ENCODE measurements around the gene FOXP1. TPM values are rescaled to one million over a fixed set of nuclear protein-coding genes. Genes with fewer than 3 reads are reported as not detected.

FOXP1 gene
- total and polyA plus RNA-seq, 4 donors = 4.9 to 35.4 (median 32.0) TPM

GRCh38 chr3:71207632-71208031, 375.9 kb downstream of the FOXP1 start:
- 37% methylated on average over 3 of the region's 3 CpGs for WGBS
- peak overlapping the region; percentile 74 to 87 for H3K27ac ChIP-seq (ENCODE audit: low read depth in 1 of 2, low read length in 2 of 2)
- H3K9me3 ChIP-seq (ENCODE audit: control insufficient read depth in 4 of 4, low read length in 3 of 4) = no peaks in the 10 kb centered on the region

More at GRCh38 chr3:71207632-71208031, 375.9 kb downstream of the FOXP1 start:
- Histone ChIP-seq H3K27me3 (ENCODE audit: control insufficient read depth in 4 of 4, insufficient read depth in 4 of 4, low read length in 3 of 4) (no peaks in the 10 kb centered on the region), H3K9ac (ENCODE audit: low read depth in 1 of 2, low read length in 2 of 2) (peak overlapping the region in 1 of 2 donors; percentile 85), H3K36me3 (ENCODE audit: control insufficient read depth in 4 of 4, insufficient read depth in 3 of 4, low read depth in 1 of 4, low read length in 3 of 4) (no peaks in the 10 kb centered on the region), H3K4me1 (ENCODE audit: control insufficient read depth in 4 of 4, insufficient read depth in 4 of 4, low read length in 3 of 4) (peaks cover 6 to 42% (median 38%) of the 10 kb centered on the region in 4 donors), H3K4me3 (ENCODE audit: low read depth in 1 of 3, low read length in 3 of 3) (no peak overlapping the region)
- TF ChIP-seq FOXA1 (IDR thresholded peaks at IDR 0.05) (peak; percentile 55), RXRA (IDR thresholded peaks at IDR 0.05) (peak; percentile 53 to 81), HNF4A (conservative IDR thresholded peaks at IDR 0.05) (peak; percentile 69 to 86), FOXA2 (IDR thresholded peaks at IDR 0.05) (peak; percentile 52), RAD21 (IDR thresholded peaks at IDR 0.05) (peak; percentile 41 to 47), HNF4G (IDR thresholded peaks at IDR 0.05) (peak; percentile 35), JUND (IDR thresholded peaks at IDR 0.05) (peak; percentile 22 to 41), EGR1 (IDR thresholded peaks at IDR 0.05; ENCODE audit: low read depth in 2 of 2) (no peak), MAX (IDR thresholded peaks at IDR 0.05) (peak; percentile 87), GABPA (IDR thresholded peaks at IDR 0.05 in 1 of 2, conservative IDR thresholded peaks at IDR 0.05 in 1 of 2) (no peak), NR2F2 (IDR thresholded peaks at IDR 0.05) (peak; percentile 42), TAF1 (conservative IDR thresholded peaks at IDR 0.05) (no peak), SP1 (IDR thresholded peaks at IDR 0.05) (peak; percentile 66), YY1 (IDR thresholded peaks at IDR 0.05) (peak; percentile 73), ATF3 (IDR thresholded peaks at IDR 0.05) (no peak)
- TF ChIP-seq, protein P1, sequence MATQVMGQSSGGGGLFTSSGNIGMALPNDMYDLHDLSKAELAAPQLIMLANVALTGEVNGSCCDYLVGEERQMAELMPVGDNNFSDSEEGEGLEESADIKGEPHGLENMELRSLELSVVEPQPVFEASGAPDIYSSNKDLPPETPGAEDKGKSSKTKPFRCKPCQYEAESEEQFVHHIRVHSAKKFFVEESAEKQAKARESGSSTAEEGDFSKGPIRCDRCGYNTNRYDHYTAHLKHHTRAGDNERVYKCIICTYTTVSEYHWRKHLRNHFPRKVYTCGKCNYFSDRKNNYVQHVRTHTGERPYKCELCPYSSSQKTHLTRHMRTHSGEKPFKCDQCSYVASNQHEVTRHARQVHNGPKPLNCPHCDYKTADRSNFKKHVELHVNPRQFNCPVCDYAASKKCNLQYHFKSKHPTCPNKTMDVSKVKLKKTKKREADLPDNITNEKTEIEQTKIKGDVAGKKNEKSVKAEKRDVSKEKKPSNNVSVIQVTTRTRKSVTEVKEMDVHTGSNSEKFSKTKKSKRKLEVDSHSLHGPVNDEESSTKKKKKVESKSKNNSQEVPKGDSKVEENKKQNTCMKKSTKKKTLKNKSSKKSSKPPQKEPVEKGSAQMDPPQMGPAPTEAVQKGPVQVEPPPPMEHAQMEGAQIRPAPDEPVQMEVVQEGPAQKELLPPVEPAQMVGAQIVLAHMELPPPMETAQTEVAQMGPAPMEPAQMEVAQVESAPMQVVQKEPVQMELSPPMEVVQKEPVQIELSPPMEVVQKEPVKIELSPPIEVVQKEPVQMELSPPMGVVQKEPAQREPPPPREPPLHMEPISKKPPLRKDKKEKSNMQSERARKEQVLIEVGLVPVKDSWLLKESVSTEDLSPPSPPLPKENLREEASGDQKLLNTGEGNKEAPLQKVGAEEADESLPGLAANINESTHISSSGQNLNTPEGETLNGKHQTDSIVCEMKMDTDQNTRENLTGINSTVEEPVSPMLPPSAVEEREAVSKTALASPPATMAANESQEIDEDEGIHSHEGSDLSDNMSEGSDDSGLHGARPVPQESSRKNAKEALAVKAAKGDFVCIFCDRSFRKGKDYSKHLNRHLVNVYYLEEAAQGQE (IDR thresholded peaks at IDR 0.05) = peak; percentile 73
- TF ChIP-seq, protein P2, sequence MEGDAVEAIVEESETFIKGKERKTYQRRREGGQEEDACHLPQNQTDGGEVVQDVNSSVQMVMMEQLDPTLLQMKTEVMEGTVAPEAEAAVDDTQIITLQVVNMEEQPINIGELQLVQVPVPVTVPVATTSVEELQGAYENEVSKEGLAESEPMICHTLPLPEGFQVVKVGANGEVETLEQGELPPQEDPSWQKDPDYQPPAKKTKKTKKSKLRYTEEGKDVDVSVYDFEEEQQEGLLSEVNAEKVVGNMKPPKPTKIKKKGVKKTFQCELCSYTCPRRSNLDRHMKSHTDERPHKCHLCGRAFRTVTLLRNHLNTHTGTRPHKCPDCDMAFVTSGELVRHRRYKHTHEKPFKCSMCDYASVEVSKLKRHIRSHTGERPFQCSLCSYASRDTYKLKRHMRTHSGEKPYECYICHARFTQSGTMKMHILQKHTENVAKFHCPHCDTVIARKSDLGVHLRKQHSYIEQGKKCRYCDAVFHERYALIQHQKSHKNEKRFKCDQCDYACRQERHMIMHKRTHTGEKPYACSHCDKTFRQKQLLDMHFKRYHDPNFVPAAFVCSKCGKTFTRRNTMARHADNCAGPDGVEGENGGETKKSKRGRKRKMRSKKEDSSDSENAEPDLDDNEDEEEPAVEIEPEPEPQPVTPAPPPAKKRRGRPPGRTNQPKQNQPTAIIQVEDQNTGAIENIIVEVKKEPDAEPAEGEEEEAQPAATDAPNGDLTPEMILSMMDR (IDR thresholded peaks at IDR 0.05; ENCODE audit: low read depth, low read length, missing input control) = no peak
- TF ChIP-seq, protein P3, sequence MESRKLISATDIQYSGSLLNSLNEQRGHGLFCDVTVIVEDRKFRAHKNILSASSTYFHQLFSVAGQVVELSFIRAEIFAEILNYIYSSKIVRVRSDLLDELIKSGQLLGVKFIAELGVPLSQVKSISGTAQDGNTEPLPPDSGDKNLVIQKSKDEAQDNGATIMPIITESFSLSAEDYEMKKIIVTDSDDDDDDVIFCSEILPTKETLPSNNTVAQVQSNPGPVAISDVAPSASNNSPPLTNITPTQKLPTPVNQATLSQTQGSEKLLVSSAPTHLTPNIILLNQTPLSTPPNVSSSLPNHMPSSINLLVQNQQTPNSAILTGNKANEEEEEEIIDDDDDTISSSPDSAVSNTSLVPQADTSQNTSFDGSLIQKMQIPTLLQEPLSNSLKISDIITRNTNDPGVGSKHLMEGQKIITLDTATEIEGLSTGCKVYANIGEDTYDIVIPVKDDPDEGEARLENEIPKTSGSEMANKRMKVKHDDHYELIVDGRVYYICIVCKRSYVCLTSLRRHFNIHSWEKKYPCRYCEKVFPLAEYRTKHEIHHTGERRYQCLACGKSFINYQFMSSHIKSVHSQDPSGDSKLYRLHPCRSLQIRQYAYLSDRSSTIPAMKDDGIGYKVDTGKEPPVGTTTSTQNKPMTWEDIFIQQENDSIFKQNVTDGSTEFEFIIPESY (IDR thresholded peaks at IDR 0.05) = peak; percentile 26
- no peak for DNase-seq (ENCODE audit: low spot score)
